AG10803 (cell line): ENCODE results near the gene TMEM270.

Experiments used
- DNase-seq: peaks from one replicate; pipeline ENCODE4 v3.0.0; 2010; ENCODE audit warnings: low read depth
- H3K4me3 ChIP-seq: 2 replicates; pipeline ENCODE4 v1.5.1; 2011; ENCODE audit warnings: mild to moderate bottlenecking, low read length, control low read depth
- TF ChIP-seq, protein P1 (sequence below): conservative IDR thresholded peaks from 2 replicates; pipeline ENCODE4 v1.5.1; 2011; ENCODE audit warnings: mild to moderate bottlenecking, low read length, control low read depth, inconsistent platforms

Gene TMEM270

DNA sequence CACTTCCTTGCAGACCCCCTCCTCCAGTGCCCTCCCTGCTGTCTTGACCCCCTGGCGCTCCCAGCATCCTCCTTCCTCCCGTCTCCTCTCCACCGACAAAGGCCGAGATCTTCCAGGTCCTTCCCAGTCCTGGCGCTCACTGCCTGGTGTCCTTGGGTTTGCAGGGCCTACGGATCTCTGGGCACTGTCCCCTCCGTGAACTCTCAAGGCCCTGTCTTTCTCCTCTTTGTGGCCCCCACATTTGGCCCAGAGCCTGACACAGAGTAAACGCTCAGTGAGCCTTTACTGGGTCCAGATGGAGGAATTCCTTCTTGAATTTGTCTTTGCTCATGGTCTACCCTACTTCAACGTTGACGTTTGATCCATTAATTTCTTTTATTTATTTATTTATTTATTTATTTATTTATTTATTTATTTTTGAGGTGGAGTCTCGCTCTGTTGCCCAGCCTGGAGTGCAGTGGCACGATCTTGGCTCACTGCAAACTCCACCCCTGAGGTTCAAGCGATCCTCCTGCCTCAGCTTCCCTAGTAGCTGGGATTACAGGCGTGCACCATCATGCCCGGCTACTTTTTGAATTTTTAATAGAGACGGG, 29.7 kb downstream of the TMEM270 start:
- DNase-seq = no peak
- TF ChIP-seq, protein P1, sequence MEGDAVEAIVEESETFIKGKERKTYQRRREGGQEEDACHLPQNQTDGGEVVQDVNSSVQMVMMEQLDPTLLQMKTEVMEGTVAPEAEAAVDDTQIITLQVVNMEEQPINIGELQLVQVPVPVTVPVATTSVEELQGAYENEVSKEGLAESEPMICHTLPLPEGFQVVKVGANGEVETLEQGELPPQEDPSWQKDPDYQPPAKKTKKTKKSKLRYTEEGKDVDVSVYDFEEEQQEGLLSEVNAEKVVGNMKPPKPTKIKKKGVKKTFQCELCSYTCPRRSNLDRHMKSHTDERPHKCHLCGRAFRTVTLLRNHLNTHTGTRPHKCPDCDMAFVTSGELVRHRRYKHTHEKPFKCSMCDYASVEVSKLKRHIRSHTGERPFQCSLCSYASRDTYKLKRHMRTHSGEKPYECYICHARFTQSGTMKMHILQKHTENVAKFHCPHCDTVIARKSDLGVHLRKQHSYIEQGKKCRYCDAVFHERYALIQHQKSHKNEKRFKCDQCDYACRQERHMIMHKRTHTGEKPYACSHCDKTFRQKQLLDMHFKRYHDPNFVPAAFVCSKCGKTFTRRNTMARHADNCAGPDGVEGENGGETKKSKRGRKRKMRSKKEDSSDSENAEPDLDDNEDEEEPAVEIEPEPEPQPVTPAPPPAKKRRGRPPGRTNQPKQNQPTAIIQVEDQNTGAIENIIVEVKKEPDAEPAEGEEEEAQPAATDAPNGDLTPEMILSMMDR = no peak
- H3K4me3 ChIP-seq = no peak overlapping the region

DNA sequence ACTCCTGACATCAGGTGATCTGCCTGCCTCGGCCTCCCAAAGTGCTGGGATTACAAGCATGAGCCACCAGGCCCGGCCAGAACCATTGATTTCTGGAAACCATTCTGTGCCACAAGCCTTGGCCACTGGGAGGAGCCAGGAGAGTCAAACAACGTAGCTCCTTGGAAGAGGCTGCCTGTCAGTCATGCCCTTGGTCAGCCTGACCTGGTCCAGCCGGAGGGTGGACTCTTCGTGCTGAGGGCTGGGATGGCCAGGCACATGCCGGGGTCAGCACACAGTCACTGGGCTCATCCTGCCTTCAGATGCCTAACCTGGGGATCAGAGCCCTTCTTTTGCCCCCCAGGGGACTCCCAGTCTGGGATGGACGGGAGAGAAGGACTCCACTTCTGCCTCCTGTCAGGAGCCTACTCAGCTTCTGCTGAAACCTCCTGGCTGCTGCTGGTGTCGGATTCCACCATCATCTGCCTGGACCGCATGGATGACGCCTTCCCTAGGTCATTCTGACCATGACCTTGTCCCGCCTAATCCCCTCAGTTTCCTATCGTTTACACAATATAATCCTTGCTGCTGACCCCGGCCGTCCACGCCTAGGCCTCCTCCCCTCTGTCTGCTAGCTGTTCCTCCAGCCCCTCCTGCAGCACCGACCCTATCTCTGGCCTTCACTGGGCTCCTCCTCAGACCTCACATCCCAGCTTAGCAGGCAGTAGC, 30.4 kb downstream of the TMEM270 start:
- DNase-seq = no peak
- no peak overlapping the region for H3K4me3 ChIP-seq
- TF ChIP-seq, protein P1 = peak; percentile 27; the same call in 1 of the 2 replicates

DNA sequence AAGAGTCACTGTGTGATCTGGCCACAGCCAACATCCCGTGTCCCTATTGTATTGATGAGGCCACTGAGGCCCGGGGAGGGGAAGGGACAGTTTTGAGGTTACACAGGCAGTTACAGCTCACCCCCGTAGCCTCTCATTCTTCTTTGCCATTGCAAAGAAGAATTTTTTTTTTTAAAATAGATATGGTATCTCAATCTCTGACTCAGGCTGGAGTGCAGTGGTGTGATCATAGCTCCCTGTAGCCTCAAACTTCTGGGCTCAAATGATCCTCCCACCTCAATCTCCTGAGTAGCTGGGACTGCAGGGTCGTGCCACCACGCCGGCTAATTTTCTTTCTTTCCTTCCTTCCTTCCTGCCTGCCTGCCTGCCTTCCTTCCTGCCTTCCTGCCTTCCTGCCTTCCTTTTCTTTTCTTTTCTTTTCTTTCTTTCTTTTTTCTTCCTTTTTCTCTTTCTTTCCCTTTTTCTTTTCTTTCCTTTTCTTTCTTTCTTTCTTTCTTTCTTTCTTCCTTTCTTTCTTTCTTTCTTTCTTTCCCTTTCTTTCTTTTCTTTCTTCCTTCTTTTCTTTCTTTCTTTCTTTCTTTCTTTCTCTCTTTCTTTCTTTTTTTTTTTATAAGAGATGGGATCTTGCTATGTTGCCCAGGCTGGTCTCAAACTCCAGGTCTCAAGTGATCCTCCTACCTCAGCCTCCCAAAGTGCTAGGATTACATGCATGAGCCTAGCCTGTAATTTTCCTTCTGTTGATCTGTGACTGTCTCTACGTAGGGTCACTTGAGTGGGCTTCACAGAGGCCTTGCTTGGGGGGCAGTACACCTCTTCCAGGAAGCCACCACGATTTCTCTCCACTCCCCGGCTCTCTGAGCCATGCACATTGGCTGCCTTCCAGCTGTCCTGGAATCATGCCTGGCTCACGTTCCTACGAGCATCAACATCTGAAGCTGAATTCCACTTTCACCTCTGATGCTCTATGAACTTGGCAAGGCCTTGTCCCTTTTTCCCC, 31.3 kb downstream of the TMEM270 start:
- peak; percentile 74 for DNase-seq

DNA sequence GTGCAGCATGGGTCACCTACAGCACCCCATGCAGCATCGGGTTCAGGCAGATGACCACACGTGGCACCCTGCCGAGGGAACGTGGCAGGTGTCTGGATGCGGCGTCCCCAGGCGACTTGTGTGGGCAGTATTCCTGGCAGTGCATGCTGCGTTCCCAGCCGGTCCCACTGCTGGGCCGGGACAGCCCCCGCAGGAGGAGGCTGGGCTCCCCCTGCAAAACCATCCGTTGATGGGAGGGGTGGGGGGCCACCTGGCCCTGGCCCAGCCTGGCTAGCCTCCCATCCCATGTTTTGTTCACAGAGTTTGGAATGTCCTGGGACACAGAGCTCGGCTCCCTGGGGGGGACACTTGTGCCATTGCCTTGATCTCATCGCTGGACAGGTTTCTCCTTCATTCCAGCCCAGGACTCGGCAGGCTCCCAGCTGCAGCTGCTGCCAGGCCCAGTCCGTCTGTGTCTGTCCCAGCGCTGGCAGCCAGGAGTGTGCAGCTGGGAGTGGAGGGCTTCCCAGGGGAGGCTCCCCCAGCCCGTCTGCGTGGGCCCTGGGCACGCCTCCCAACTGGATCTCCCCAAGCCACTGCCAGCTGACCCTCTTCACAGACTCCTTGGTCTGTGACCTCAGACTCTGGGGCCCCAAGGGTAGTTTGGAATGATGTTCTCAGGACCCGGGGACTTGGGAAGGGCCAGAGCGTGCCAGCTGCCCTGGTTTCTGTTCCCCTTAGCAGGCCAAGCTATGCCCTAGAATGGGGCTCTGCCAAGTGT, 32.6 kb downstream of the TMEM270 start:
- TF ChIP-seq, protein P1 = no peak
- H3K4me3 ChIP-seq = no peak overlapping the region
- DNase-seq = peak; percentile 52

More for the DNA sequence above, 31.3 kb downstream of the TMEM270 start:
- TF ChIP-seq, protein P1 = no peak
- H3K4me3 ChIP-seq = no peak overlapping the region

DNA sequence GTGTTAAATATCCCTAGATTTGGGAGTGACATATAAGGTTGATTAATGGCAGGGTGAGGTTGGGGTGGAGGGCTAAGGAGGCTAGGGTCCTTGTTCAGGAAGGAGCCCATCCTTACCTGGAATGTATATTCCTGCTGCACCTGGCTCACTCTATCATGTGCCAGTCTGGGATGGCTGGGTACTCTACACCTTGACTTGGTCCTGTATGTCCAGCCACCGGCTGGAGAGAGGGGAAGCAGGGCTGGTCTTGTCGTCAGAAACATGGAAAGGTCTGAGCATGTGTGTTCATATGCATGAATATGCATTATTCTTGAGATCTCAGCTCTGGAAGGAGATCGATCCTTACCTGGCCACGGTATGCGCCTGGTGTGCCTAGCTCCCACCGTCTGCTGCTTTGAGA, 33.2 kb downstream of the TMEM270 start:
- DNase-seq = no peak
- TF ChIP-seq, protein P1 = no peak
- no peak overlapping the region for H3K4me3 ChIP-seq

DNA sequence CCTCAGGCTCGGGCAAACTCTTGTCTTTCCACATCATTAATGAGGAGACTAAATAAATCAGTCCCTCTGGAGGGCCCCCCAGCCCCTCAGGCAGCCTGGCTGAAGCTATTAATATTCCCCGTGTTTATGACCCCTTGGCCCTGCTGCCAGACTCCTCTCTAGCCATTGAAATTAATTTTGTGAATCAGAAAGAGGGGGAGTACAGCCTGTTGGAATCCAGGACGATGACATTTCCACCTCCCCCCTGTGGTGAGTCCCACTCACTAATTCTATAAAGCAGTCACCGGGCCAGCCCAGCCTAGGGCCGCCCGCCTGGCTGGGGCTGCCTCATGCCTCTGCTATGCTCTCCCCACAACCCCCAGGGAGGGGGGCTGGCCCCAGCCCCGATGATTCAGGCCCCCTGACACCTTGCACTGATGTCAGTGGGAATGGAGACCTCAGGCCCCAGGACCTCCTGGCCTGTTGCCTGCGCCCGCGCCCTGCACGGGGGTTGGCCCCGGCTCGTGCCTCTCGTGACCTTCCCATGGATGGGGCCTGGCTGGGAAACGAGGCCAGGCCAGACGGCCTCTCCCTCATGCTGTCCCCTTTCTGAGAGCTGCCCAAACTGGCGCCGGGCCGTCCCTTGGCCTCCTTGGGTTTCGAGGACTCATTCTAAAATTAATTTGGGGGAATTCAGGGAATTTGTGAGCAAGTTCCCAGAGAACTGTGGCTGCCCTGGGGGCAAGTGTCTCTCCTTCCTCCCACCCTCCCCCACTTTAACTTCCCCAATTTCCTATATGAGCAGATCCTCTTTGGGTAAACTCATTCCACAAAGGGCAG, 34.0 kb downstream of the TMEM270 start:
- DNase-seq = peak; percentile 99
- TF ChIP-seq, protein P1 = peak; percentile 39
- no peak overlapping the region for H3K4me3 ChIP-seq
